ENCODE measurements around the gene DDX20.
A peak's percentile ranks its signal among the peaks of the same experiment; 100 is the strongest.

The DDX20 gene

GRCh38 chr1:111723091-111723806, 32.5 kb upstream of the DDX20 start:
- no peaks in the 10 kb centered on the region for H3K79me2 ChIP-seq (ENCODE audit: control insufficient read depth, low read length)
- H4K20me1 ChIP-seq (ENCODE audit: control insufficient read depth, insufficient read depth, low read depth, low read length) = no peaks in the 10 kb centered on the region
- TF ChIP-seq CTCF (IDR thresholded peaks at IDR 0.05; ENCODE audit: low read depth, low read length, poor library complexity, severe bottlenecking) (no peak), EZH2phosphoT487 (IDR thresholded peaks at IDR 0.05; ENCODE audit: borderline replicate concordance, low read length) (no peak)
- H3K27me3 ChIP-seq (ENCODE audit: control insufficient read depth, low read length) = no peaks in the 10 kb centered on the region
- H3K9me3 ChIP-seq (ENCODE audit: control insufficient read depth, insufficient read depth, low read length) = no peaks in the 10 kb centered on the region
- H3K36me3 ChIP-seq (ENCODE audit: control insufficient read depth, low read length) = no peaks in the 10 kb centered on the region
- peak overlapping the region; percentile 60 for H3K4me2 ChIP-seq (ENCODE audit: low read length)
- H3F3A ChIP-seq (ENCODE audit: control insufficient read depth, insufficient read depth) = peaks cover 9% of the 10 kb centered on the region; the same call in 1 of the 2 replicates
- H3K9me2 ChIP-seq (replicated peaks; ENCODE audit: control insufficient read depth, low read length) = no peaks in the 10 kb centered on the region
- H3K4me3 ChIP-seq (ENCODE audit: low read length) = peak overlapping the region; percentile 37
- H3K4me1 ChIP-seq (ENCODE audit: control insufficient read depth, low read length) = peaks cover 19% of the 10 kb centered on the region
- H3K27ac ChIP-seq (ENCODE audit: low read depth, low read length) = no peak overlapping the region; the same call in 1 of the 2 replicates

- Histone ChIP-seq H3K4me2 (ENCODE audit: low read length) (peak overlapping the region; percentile 60), H3K79me2 (ENCODE audit: control insufficient read depth, low read length) (no peaks in the 10 kb centered on the region), H3K36me3 (ENCODE audit: control insufficient read depth, low read length) (no peaks in the 10 kb centered on the region), H3K4me1 (ENCODE audit: control insufficient read depth, low read length) (peaks cover 19% of the 10 kb centered on the region), H3K9me2 (replicated peaks; ENCODE audit: control insufficient read depth, low read length) (no peaks in the 10 kb centered on the region), H3F3A (ENCODE audit: control insufficient read depth, insufficient read depth) (0 out of 2 replicates have a peak, but pooled peaks cover 3% of the 10 kb centered on the region), H3K27ac (ENCODE audit: low read depth, low read length) (no peak overlapping the region; the same call in 1 of the 2 replicates), H4K20me1 (ENCODE audit: control insufficient read depth, insufficient read depth, low read depth, low read length) (no peaks in the 10 kb centered on the region), H3K4me3 (ENCODE audit: low read length) (peak overlapping the region; percentile 37), H3K27me3 (ENCODE audit: control insufficient read depth, low read length) (no peaks in the 10 kb centered on the region), H3K9me3 (ENCODE audit: control insufficient read depth, insufficient read depth, low read length) (no peaks in the 10 kb centered on the region)
- TF ChIP-seq EZH2phosphoT487 (IDR thresholded peaks at IDR 0.05; ENCODE audit: borderline replicate concordance, low read length) (no peak), CTCF (IDR thresholded peaks at IDR 0.05; ENCODE audit: low read depth, low read length, poor library complexity, severe bottlenecking) (no peak)
Measured at GRCh38 chr1:111723871-111724270, 31.8 kb upstream of the DDX20 start.

GRCh38 chr1:111725192-111725591, 30.5 kb upstream of the DDX20 start:
- H3F3A ChIP-seq (ENCODE audit: control insufficient read depth, insufficient read depth) = 0 out of 2 replicates have a peak, but pooled peaks cover 3% of the 10 kb centered on the region
- no peak overlapping the region for H3K4me2 ChIP-seq (ENCODE audit: low read length)
- TF ChIP-seq EZH2phosphoT487 (IDR thresholded peaks at IDR 0.05; ENCODE audit: borderline replicate concordance, low read length) = no peak
- TF ChIP-seq CTCF (IDR thresholded peaks at IDR 0.05; ENCODE audit: low read depth, low read length, poor library complexity, severe bottlenecking) = no peak
- H3K9me2 ChIP-seq (replicated peaks; ENCODE audit: control insufficient read depth, low read length) = no peaks in the 10 kb centered on the region
- no peaks in the 10 kb centered on the region for H4K20me1 ChIP-seq (ENCODE audit: control insufficient read depth, insufficient read depth, low read depth, low read length)
- peaks cover 19% of the 10 kb centered on the region for H3K4me1 ChIP-seq (ENCODE audit: control insufficient read depth, low read length)
- no peak overlapping the region for H3K4me3 ChIP-seq (ENCODE audit: low read length)
- no peaks in the 10 kb centered on the region for H3K27me3 ChIP-seq (ENCODE audit: control insufficient read depth, low read length)
- no peaks in the 10 kb centered on the region for H3K9me3 ChIP-seq (ENCODE audit: control insufficient read depth, insufficient read depth, low read length)
- H3K79me2 ChIP-seq (ENCODE audit: control insufficient read depth, low read length) = no peaks in the 10 kb centered on the region
- no peaks in the 10 kb centered on the region for H3K36me3 ChIP-seq (ENCODE audit: control insufficient read depth, low read length)
- H3K27ac ChIP-seq (ENCODE audit: low read depth, low read length) = no peak overlapping the region

Measured in DOHH2 (cell line).